Muscle of leg (tissue), 11 donors: Measurements from ENCODE around the gene SFXN5. TPM values are rescaled to one million over a fixed set of nuclear protein-coding genes. Genes with fewer than 3 reads are reported as not detected.

Experiments used
- DNase-seq: peaks from one replicate; pipeline ENCODE4 v3.0.0; 2013
- H3K27ac ChIP-seq: one replicate; pipeline ENCODE4 v1.5.1; 2013; ENCODE audit warnings: mild to moderate bottlenecking, low read length, control low read depth
- H3K27me3 ChIP-seq: one replicate; pipeline ENCODE4 v1.6.1; 2013; ENCODE audit warnings: low read length; ENCODE audit not compliant: control insufficient read depth, insufficient read depth
- H3K36me3 ChIP-seq: one replicate; pipeline ENCODE4 v1.6.1; 2013; ENCODE audit warnings: low read length; ENCODE audit not compliant: control insufficient read depth, insufficient read depth
- H3K4me1 ChIP-seq: one replicate; pipeline ENCODE4 v1.6.1; 2013; ENCODE audit warnings: low read length; ENCODE audit not compliant: control insufficient read depth, insufficient read depth
- H3K4me3 ChIP-seq: one replicate; pipeline ENCODE4 v1.5.1; 2013; ENCODE audit warnings: low read length, control low read depth
- H3K9me3 ChIP-seq: replicated peaks from 2 replicates; pipeline ENCODE4 v1.6.1; 2013; ENCODE audit warnings: low read depth, low read length; ENCODE audit not compliant: control insufficient read depth
- WGBS: methylation state at CpG from one replicate; pipeline ENCODE4 v1.1.5; 2013; ENCODE audit warnings: missing lambda C conversion rate; ENCODE audit not compliant: insufficient coverage; 5-methylcytosine and 5-hydroxymethylcytosine counted together
- polyA plus RNA-seq, 8 donors: library from polyadenylated mRNA; unstranded; fragments of 120-200 nt; gene quantifications; one replicate each; pipeline versions ENCODE4 v1.2.1 to v1.2.3, GENCODE V29; 2013; ENCODE audit warnings: inconsistent platforms in 1 of 8, low replicate concordance in 1 of 8; ENCODE audit not compliant: insufficient read length in 8 of 8, insufficient read depth in 1 of 8
- total RNA-seq: library from RNA; stranded (reverse); fragments of 120-200 nt; gene quantifications from one replicate; pipeline ENCODE4 v1.2.4, GENCODE V29; 2013

SFXN5 gene
- total and polyA plus RNA-seq, 9 donors, result 6.0 to 9.0 (median 6.3) TPM

DNA sequence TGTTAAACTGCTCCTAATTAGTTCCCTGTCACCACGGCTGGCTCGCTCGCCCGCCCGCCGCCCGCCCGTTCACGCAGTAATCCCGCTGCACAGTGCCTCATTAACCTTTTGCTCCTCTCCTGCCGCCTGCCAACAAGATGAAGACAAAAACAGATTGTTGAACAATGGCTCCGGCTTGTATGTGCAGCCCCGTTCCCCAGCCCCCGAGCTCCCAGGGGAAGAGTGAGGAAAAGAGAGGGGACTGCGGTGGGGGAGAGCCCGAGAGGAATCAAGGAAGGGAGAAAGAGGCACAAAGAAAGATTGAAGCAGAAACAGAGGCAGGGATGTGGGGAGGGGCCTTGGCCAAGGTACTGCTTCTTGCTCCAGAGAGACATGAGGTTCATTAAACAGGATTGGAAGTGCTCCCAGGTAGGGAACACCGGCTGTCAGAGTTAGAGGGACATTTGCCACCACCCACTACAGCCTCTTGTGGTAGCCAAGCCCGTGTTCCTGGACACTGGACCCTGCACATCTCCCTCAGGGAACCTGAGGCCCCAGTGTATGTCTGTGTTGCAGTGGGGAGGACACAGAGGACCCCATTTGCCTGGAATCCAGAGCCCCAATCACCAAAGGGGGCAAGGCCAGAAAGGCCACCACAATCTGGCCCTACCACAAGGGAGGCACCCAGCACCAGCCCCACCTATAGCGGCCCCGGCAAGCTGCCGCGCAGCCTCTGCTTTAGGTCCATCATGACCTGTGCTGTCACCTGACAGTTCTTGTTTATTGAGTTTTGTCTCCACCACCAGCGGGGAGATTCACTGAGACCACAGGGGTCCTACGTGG, 116.1 kb downstream of the SFXN5 start:
- Histone ChIP-seq H3K27me3 (no peaks in the 10 kb centered on the region), H3K27ac (no peak overlapping the region), H3K4me3 (no peak overlapping the region), H3K4me1 (peaks cover 17% of the 10 kb centered on the region), H3K9me3 (no peaks in the 10 kb centered on the region), H3K36me3 (no peaks in the 10 kb centered on the region)
- DNase-seq, result peak; percentile 27
- WGBS, result 39% methylated on average over 20 of the region's 24 CpGs

DNA sequence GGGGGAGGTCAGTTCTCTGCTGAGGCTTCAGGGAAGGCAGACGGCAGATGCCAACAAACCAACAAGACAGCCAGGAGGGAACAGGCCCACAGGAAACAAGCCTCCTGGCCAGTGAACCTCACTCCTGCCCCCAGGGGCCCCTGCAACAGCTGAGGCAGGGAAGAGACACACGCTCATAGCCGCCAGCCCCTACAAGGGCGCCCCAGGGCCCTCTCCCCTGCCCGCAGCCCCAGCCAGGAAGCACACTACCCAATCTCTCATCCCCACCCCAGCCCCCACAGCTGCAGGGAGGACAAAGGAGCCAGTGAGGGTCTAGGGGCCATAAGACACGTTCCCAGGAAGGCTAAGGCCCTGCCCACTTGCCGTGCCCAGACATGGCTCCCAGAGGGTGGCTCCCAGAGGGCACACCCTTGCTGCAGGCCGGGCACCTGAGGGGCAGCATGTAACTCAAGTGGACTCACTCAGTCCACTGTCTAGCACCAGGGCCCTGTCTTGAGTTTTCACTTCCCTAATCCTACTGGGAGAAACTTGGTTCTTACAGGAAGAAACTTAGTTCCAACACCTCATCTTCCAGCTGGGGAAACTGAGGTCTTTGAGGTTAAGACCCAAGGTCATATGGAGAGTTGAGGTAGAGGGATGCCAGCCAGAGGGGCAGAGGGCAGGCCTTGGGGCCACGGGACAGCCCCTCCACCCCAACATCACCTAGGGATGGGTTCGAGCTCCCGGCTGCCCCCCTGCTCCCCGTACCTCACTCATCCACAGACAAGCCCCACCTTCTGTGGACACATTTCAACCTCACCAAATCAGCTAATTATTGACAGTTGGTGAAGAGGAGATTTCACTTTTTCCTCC, 116.9 kb downstream of the SFXN5 start:
- Histone ChIP-seq H3K9me3 (no peaks in the 10 kb centered on the region), H3K4me3 (no peak overlapping the region), H3K27ac (no peak overlapping the region), H3K4me1 (peaks cover 17% of the 10 kb centered on the region), H3K27me3 (no peaks in the 10 kb centered on the region), H3K36me3 (no peaks in the 10 kb centered on the region)
- peak; percentile 14 for DNase-seq
- 29% methylated on average over 7 of the region's 12 CpGs for WGBS

DNA sequence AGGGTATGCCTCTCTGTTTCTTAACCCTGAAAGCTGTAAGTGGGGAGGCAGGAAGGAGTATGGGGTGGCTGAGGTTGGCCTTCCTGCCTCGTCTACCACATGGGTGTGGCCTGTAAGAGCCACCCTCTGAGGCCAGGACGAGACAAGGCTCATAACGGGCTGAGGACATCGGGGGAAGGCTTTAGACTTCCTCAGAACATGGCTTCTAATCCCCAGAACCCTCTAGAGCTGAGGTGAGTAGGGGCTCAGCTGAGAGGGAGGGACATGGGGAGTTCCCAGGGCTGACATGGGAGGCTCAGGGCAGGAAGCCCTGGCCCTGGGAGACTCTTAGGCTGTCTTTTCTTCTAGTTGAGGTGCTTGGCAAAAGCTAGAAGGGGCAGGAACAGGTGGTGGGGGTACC, 117.5 kb downstream of the SFXN5 start:
- H3K36me3 ChIP-seq, result no peaks in the 10 kb centered on the region
- H3K27ac ChIP-seq, result no peak overlapping the region
- H3K27me3 ChIP-seq, result no peaks in the 10 kb centered on the region
- H3K4me3 ChIP-seq, result no peak overlapping the region
- H3K4me1 ChIP-seq, result peaks cover 17% of the 10 kb centered on the region
- no peaks in the 10 kb centered on the region for H3K9me3 ChIP-seq
- DNase-seq, result no peak
- WGBS, result no CpG with 5 or more reads among the region's 4 CpGs

DNA sequence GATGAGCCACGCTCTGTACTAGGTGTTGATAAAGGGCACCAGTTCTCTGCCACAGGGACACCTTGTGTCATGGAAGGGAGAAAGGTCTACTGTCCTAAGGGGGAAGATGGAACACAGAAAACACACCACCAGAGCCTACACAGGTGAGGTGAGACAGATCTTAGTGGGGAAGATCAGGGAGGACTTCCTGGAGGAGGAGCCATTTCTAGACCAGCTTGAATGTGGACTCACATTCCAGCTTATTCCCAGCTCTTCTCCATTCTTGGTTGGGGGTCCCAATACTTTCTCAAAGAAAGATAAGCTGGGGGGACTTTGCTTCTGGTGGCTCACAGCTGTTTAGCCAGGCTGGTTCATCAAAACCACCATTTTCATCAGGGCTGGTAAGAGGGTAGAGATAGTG, 118.0 kb downstream of the SFXN5 start:
- H3K27ac ChIP-seq, result no peak overlapping the region
- H3K36me3 ChIP-seq, result no peaks in the 10 kb centered on the region
- H3K9me3 ChIP-seq, result no peaks in the 10 kb centered on the region
- no peak for DNase-seq
- peaks cover 2% of the 10 kb centered on the region for H3K27me3 ChIP-seq
- H3K4me3 ChIP-seq, result no peak overlapping the region
- H3K4me1 ChIP-seq, result peaks cover 17% of the 10 kb centered on the region
- WGBS, result no CpG with 5 or more reads among the region's 1 CpG

DNA sequence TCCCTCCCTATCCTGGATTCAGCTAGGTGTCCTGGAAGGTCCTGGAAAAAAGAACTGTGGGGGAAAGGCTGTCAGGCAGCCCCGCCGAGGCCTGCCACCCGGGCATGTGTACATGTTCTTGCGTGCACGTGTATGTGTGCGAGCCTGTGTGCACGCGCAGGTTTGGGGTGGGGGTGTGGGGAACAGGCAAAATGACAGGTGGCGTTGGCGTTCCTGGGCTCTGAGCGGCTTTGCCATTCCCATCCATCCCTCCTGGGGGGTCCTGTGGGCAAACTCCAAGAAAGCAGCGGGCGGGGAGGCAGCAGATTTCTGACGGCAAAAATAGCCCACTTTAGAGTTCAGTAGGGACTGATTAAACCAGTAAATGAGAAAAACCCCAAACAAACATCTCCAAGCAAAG, 118.6 kb downstream of the SFXN5 start:
- WGBS, result 85% methylated on average over 6 of the region's 14 CpGs

DNA sequence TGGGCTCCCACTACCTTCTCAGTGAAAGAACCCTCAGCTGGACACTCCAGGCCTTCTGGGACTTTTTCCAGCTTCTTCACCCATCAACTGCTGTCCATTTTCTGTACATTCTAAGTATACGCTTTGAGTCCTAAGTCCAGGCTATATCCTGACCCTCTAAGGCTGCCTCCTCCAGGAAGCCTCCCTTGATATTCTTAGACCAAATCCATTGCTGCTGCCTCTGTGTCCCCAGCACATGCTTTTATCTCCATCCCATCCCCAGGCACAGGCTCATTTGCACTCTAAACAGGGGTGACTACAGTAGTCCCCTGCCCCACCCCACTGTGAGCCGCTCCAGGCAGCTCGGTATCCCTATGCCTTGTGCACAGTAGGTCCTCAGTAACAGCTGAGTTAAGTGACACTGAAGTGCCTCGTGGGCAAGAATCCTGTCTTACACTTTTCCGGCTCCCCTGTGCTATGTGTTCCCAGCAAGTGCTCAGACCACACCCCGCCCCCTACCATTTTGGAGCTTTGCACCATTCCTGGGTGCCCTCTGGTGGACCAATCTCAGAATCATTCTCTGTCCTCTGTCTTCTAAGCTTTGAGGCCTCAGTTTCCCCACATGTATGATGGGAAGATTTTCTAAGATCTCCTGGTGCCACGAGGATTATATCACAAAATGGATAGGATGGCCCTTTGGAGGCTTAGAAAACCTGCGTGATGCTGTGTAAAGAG, 119.2 kb downstream of the SFXN5 start:
- peaks cover 2% of the 10 kb centered on the region for H3K27me3 ChIP-seq
- peaks cover 17% of the 10 kb centered on the region for H3K4me1 ChIP-seq
- H3K4me3 ChIP-seq, result no peak overlapping the region
- no peak overlapping the region for H3K27ac ChIP-seq
- no peak for DNase-seq
- WGBS, result 77% methylated on average over 7 of the region's 8 CpGs
- H3K36me3 ChIP-seq, result no peaks in the 10 kb centered on the region
- no peaks in the 10 kb centered on the region for H3K9me3 ChIP-seq

More for the DNA sequence above, 118.6 kb downstream of the SFXN5 start:
- H3K27ac ChIP-seq, result no peak overlapping the region
- no peaks in the 10 kb centered on the region for H3K36me3 ChIP-seq
- peaks cover 17% of the 10 kb centered on the region for H3K4me1 ChIP-seq
- no peak overlapping the region for H3K4me3 ChIP-seq
- peaks cover 2% of the 10 kb centered on the region for H3K27me3 ChIP-seq
- H3K9me3 ChIP-seq, result no peaks in the 10 kb centered on the region
- DNase-seq, result no peak

DNA sequence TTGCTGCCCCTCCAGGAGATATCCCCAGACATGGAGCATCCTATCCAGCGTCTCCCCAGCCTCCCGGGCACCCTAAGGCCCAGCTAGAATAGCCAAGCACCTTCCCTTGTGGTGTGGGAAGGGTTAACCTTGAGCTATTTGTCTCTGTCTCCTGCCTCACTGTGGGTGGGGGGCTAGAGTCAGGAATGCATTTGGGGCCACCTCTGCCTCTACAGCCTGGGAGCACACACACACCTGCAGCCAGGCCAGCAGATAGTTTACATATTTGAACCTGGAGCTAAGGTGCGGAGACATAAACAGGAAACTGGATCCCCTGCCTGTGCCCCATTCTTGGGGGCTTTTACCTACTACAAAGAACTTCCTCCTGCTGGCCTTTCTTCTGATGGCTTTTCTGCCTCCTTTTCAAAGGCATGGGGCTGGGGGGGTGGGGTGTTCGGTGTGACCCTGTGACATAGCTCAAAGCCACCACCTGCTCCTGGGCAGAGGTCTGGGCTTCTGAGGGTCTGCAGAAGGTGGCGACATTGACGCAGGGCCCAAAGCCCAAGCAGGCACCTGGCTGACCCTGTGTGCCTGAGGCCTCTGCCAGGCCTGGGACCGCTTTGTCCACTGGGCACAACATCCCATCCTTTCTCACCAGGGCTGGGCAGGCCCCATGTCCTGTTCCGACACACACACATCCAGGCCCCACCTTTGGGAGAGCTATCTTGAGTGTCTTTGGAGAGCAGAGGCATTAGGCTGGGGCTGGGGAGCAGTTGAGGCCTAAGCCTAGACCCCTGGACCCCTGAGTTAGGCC, 120.0 kb downstream of the SFXN5 start:
- no peak for DNase-seq
- no peaks in the 10 kb centered on the region for H3K36me3 ChIP-seq
- peaks cover 2% of the 10 kb centered on the region for H3K27me3 ChIP-seq
- H3K27ac ChIP-seq, result no peak overlapping the region
- no peaks in the 10 kb centered on the region for H3K9me3 ChIP-seq
- 47% methylated on average over 3 of the region's 8 CpGs for WGBS
- peaks cover 17% of the 10 kb centered on the region for H3K4me1 ChIP-seq
- no peak overlapping the region for H3K4me3 ChIP-seq

DNA sequence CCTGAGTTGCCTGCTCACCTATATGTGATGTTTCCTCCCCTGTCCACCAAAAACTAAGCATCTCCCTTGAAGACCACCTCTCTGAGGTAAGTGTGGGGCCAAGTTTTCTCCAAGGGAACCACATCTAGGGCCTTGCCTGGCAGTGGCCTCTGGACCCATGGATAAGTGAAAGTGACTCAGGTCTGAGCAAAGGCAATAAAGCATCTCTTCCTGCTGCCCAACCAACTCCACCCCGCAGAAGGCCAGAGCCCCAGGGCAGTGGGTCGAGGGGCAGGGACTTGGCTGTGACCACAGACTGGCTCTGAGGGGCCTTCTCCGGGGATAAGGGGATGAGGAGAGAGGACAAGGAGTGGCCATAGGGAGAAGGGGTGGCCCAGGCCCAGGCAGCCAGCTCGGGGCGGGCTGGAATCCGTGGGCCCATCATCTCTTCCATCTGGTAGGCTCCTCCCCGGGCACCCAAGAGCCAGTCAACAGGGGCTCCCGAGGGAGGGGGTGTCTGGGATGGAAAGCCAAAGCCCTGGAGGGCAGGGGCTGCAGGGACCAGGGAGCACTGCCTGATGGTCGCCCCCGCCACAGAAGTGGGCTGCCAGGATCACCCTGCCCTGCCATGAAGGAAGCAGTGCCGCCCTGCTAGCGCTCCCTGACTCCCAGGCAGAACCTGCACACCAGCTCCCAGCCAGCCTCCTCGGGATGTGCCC, 120.8 kb downstream of the SFXN5 start:
- Histone ChIP-seq H3K9me3 (no peaks in the 10 kb centered on the region), H3K27me3 (peaks cover 2% of the 10 kb centered on the region), H3K36me3 (no peaks in the 10 kb centered on the region), H3K27ac (no peak overlapping the region), H3K4me3 (no peak overlapping the region), H3K4me1 (peaks cover 17% of the 10 kb centered on the region)
- WGBS, result 86% methylated on average over 6 of the region's 13 CpGs
- DNase-seq, result no peak

DNA sequence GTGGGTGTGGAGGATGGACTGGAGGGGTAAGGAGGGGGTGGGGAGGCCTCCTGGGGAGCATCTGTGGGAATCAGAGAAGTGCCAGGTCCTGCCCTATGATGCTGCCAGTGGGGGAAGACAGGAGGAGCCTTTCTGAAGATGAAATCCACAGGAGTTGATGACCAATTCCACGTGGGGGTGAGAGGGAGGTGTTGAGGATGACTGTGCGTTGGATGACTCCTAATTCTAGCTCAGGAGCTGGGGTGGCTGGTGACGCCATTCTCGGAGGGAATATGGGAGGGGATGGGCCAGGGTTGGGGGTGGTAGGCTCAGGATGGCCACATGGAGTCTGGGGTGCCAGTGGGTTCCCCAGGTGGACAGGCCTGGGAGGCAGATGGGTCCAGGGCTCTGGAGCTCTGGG, 121.9 kb downstream of the SFXN5 start:
- Histone ChIP-seq H3K36me3 (no peaks in the 10 kb centered on the region), H3K27me3 (peaks cover 2% of the 10 kb centered on the region), H3K4me1 (peaks cover 10% of the 10 kb centered on the region), H3K27ac (no peak overlapping the region), H3K4me3 (no peak overlapping the region), H3K9me3 (no peaks in the 10 kb centered on the region)
- DNase-seq, result no peak
- 86% methylated on average over 4 of the region's 4 CpGs for WGBS
